DMS114 treated with DMSO at 0.1 percent for 48 hours (cell line): ENCODE results near the gene PPID.
"Not testable (repeated sequence)": the region's sequence is repeated elsewhere in the genome, so short reads cannot be mapped to it uniquely, and the experiment has no call there.

ENCODE experiments used
- DNase-seq: peaks from one replicate; lab custom pipeline; 2025; ENCODE audit not compliant: unreplicated experiment; lab: John Stamatoyannopoulos, UW

Gene PPID

GRCh38 chr4:158722917-158723793 is at the start of gene PPID:
PPID (minus strand) TSS chr4:158723396; CDS start chr4:158723288, 108 bp downstream.
- DNase-seq: peak; percentile 72

GRCh38 chr4:158771776-158772175 is 48.6 kb upstream of the PPID start:
- DNase-seq: no peak

- DNase-seq: no peak
These were observed 47.5 kb upstream of the PPID start for GRCh38 chr4:158770671-158771070.

GRCh38 chr4:158769175-158769921 is 46.2 kb upstream of the PPID start:
- DNase-seq: no peak

- peak; percentile 54 for DNase-seq
These were observed 45.5 kb upstream of the PPID start, which contains the start of gene FNIP2 for GRCh38 chr4:158768555-158769174. FNIP2 (plus strand) TSS chr4:158769026; CDS start chr4:158769213, 187 bp downstream.

- no peak for DNase-seq
These were observed 44.3 kb upstream of the PPID start for GRCh38 chr4:158767451-158767850.

- no peak for DNase-seq
These were observed 43.3 kb upstream of the PPID start for GRCh38 chr4:158766434-158767044.

- DNase-seq: no peak
These were observed 40.3 kb upstream of the PPID start for GRCh38 chr4:158763462-158763861.

GRCh38 chr4:158762553-158762952 is 39.4 kb upstream of the PPID start:
- DNase-seq: no peak

GRCh38 chr4:158760866-158761265 is 37.7 kb upstream of the PPID start:
- no peak for DNase-seq

GRCh38 chr4:158759539-158759938 is 36.3 kb upstream of the PPID start:
- DNase-seq: not testable (repeated sequence)

- DNase-seq: no peak
These were observed 35.5 kb upstream of the PPID start for GRCh38 chr4:158758703-158759102.

GRCh38 chr4:158758142-158758541 is 34.9 kb upstream of the PPID start:
- no peak for DNase-seq

- no peak for DNase-seq
These were observed 33.4 kb upstream of the PPID start for GRCh38 chr4:158756588-158756987.

- not testable (repeated sequence) for DNase-seq
These were observed 32.6 kb upstream of the PPID start for GRCh38 chr4:158755819-158756218.

- DNase-seq: no peak
These were observed 31.4 kb upstream of the PPID start for GRCh38 chr4:158754385-158755180.

GRCh38 chr4:158750379-158750778 is 27.2 kb upstream of the PPID start:
- no peak for DNase-seq

- not testable (repeated sequence) for DNase-seq
These were observed 23.3 kb upstream of the PPID start for GRCh38 chr4:158746537-158746936.

- DNase-seq: no peak
These were observed 18.3 kb upstream of the PPID start for GRCh38 chr4:158741326-158742021.

- no peak for DNase-seq
These were observed 16.4 kb upstream of the PPID start for GRCh38 chr4:158739600-158739999.
